Dendritic cell treated with granulocyte-macrophage colony-stimulating factor and Interleukin-4, amounts not matched to agents 40 ng/mL and 50 ng/mL, for 4 days (primary cell): ENCODE results near the gene LINC01488.

Experiments used
- H3K27ac Mint-ChIP-seq: one replicate; pipeline ENCODE4 v1.8.0; 2022; ENCODE audit warnings: mild to moderate bottlenecking, mixed read lengths
- H3K27me3 Mint-ChIP-seq: one replicate; pipeline ENCODE4 v1.8.0; 2022; ENCODE audit warnings: mild to moderate bottlenecking, mixed read lengths
- H3K36me3 Mint-ChIP-seq: one replicate; pipeline ENCODE4 v1.8.0; 2022; ENCODE audit warnings: low read depth, mixed read lengths
- H3K4me1 Mint-ChIP-seq: one replicate; pipeline ENCODE4 v1.8.0; 2022; ENCODE audit warnings: low read depth, mixed read lengths
- H3K4me3 Mint-ChIP-seq: one replicate; pipeline ENCODE4 v1.8.0; 2022; ENCODE audit warnings: mild to moderate bottlenecking, moderate library complexity, mixed read lengths
- H3K9me3 Mint-ChIP-seq: one replicate; pipeline ENCODE4 v1.8.0; 2022; ENCODE audit warnings: mixed read lengths
- intact Hi-C: fragments of 100-400 bp; cut with micrococcal nuclease; formaldehyde crosslinking; loops from one replicate; pipeline ENCODE4 v1.15.0; 2022

LINC01488 gene

DNA sequence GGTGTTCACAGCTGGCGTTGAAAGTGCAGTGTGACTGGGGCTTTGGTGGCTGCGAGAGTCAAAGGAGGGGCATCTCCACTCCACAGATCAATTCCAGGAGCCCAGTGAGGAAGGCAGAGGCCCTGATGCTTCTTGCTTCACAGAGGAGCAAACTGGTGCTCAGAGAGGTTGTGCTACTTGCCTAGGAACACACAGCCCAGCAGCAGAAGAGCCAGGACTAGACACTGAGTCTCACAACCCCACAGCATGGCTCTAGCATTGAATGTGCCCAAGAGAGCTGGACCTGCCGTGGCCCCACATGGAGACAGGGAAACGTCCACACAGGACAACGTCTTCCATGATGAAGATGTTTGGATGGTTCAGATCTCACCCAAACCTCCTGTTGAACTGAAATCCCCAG, 33.3 kb downstream of the LINC01488 start:
- H3K9me3 Mint-ChIP-seq: peaks cover 38% of the 10 kb centered on the region
- no peak overlapping the region for H3K4me3 Mint-ChIP-seq
- H3K4me1 Mint-ChIP-seq: peaks cover 14% of the 10 kb centered on the region
- H3K27ac Mint-ChIP-seq: no peak overlapping the region
- intact Hi-C loops: no loop called here
- H3K27me3 Mint-ChIP-seq: peaks cover 28% of the 10 kb centered on the region
- peaks cover 19% of the 10 kb centered on the region for H3K36me3 Mint-ChIP-seq

DNA sequence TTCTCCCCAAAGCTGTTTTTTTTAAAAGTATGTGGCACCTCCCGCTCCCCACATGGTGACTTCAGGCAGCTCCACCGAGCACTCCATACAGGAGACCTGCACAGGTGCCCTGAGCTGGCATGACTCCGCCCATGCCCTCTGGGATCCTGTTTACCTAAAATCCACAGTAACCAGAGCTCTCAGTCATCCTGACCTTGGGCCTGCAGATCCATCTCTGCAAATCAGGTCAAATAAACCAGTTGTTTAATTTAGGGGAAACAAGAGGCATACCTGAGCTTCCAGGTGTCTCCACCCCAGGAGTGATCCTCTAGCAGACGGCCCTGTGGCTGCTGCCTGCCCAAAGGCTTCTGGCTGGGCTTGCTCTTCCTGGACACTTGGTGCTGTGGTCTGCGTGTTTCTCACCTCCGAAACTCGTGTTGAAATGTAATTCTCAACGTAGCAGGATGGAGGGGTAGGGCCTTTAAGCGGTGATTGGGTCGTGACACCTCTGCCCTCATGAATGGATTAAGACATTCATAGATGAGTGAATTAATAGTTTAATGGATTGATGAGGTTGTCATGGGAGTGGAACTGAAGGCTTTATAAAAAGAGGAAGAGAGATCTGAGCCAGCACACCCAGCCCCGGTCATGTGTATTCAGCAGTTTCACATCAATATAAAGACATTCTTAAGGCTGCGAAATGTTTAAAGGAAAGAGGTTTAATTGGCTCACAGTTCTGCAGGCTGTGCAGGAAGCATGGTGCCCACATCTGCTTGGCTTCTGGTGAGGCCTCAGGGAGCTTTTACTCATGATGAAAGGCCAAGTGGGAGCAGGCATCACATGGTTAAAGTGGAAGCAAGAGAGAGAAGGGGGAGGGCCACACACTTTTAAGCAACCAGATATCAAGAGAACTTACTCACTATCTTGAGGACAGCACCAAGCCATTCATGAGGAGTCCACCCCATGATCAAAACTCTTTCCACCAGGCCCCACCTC, 34.1 kb downstream of the LINC01488 start:
- H3K36me3 Mint-ChIP-seq: peaks cover 19% of the 10 kb centered on the region
- H3K4me1 Mint-ChIP-seq: peaks cover 14% of the 10 kb centered on the region
- H3K27ac Mint-ChIP-seq: peak overlapping the region; percentile 56
- intact Hi-C loops: no loop called here
- peaks cover 25% of the 10 kb centered on the region for H3K27me3 Mint-ChIP-seq
- H3K4me3 Mint-ChIP-seq: no peak overlapping the region
- peaks cover 38% of the 10 kb centered on the region for H3K9me3 Mint-ChIP-seq

DNA sequence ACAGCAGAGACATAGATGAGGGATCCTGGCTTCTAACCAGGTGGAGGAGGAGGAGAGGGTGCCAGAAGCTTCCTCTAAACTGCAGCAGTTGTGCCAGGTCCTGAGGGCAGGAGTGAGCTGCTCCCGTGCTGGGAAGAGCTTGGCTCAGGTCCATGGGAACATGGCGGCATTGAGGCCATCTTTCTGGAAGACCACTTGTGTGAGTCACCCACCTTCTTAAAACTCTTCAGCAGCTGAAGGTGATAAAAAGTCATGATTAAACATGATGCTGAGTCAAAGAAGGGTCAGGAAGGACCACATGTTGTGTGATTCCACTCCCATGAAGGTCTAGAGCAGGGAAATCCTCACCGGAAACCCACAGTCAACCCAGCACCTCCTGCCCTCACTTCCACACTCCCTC, 35.1 kb downstream of the LINC01488 start:
- Mint-ChIP-seq H3K27me3 (peaks cover 22% of the 10 kb centered on the region), H3K4me1 (peaks cover 14% of the 10 kb centered on the region), H3K27ac (no peak overlapping the region), H3K36me3 (peaks cover 19% of the 10 kb centered on the region), H3K4me3 (no peak overlapping the region), H3K9me3 (peaks cover 38% of the 10 kb centered on the region)
- intact Hi-C loops: no loop called here

DNA sequence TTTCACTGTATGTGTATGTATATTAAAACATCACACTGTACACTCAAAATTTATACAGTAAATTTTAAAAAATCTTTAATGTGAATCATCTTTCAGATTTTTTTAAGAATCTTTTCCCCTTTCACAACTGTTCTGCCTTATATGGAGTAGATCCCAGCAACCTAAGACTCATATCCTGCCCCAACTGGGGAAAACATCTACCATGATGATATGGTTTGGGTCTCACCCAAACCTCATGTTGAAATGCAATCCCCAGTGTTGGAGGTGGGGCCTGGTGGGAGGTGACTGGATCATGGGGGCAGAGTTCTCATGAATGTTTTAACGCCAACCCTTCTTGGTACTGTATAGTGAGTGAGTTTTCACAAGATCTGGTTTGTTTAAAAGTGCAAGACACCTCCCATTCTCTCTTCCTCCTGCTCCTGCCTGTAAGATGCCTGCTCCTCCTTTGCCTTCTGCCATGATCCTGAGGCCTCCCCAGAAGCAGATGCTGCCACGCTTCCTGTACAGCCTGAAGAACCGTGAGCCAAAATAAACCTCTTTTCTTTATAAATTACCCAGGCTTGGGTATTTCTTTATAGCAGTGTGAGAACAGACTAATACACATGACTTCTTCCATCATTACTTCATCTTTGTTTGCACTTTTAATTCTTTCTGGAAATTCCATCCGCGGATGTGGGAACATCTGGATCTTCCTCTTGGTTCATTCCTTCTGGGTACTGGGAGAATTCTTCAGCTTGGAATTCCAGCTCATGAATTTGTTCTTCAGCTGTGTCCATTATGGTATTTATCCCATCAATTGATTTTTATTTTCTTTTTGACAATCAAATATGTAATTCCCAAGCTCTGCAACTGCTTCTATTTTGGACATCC, 36.9 kb downstream of the LINC01488 start:
- H3K36me3 Mint-ChIP-seq: peaks cover 19% of the 10 kb centered on the region
- peaks cover 18% of the 10 kb centered on the region for H3K27me3 Mint-ChIP-seq
- no peak overlapping the region for H3K27ac Mint-ChIP-seq
- H3K4me1 Mint-ChIP-seq: peaks cover 14% of the 10 kb centered on the region
- H3K9me3 Mint-ChIP-seq: peaks cover 38% of the 10 kb centered on the region
- intact Hi-C loops: no loop called here
- no peak overlapping the region for H3K4me3 Mint-ChIP-seq

DNA sequence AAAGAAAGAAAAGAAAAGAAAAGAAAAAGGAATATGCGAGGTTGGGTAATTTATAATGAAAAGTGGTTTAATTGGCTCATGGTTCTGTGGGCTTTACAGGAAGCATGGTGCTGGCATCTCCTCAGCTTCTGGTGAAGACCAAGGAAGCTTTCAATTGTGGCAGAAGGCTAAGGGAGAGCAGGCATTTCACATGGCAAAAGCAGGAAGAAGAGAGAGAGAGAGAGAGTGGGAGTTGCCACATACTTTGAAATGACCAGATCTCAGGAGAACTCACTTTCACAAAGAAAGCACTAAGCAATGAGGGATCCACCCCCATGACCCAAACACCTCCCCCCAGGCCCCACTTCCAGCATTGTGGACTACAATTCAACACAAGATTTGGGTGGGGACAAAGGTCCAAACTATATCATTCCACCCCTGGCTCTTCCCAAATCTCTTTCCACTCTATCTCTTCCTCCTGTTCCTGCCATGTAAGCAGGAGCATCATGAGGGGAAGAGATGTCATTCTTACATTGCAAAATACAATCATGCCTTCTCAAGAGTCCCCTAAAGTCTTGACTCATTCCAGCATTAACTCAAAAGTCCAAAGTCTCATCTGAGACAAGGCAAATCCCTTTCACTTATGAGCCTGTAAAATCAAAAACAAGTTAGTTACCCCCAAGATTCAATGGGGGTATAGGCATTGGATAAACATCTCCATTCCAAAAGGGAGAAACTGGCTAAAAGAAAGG, 38.9 kb downstream of the LINC01488 start:
- Mint-ChIP-seq H3K27me3 (peaks cover 16% of the 10 kb centered on the region), H3K36me3 (peaks cover 18% of the 10 kb centered on the region), H3K4me1 (peaks cover 7% of the 10 kb centered on the region), H3K4me3 (no peak overlapping the region), H3K9me3 (peaks cover 35% of the 10 kb centered on the region), H3K27ac (no peak overlapping the region)
- intact Hi-C loops: no loop called here

DNA sequence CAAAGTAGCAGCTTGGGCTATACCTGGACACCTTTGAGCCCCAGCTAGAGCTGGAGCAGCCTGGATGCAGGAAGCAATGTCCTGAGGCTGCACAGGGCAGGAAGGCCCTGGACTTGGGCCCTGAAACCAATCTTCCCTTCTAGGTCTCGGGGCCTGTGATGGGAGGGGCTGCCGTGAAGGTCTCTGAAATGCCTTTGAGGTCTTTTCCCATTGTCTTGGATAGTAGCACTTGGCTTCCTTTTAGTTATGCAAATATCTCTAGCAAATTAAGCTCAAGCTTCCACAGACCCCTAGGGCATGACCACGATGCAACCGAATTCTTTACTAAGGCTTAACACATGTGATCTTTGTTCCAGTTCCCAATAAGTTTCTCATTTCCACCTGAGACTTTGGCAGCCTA, 40.0 kb downstream of the LINC01488 start:
- Mint-ChIP-seq H3K27ac (no peak overlapping the region), H3K4me1 (no peaks in the 10 kb centered on the region), H3K27me3 (peaks cover 17% of the 10 kb centered on the region), H3K36me3 (peaks cover 10% of the 10 kb centered on the region), H3K4me3 (no peak overlapping the region), H3K9me3 (peaks cover 26% of the 10 kb centered on the region)
- intact Hi-C loops: no loop called here

DNA sequence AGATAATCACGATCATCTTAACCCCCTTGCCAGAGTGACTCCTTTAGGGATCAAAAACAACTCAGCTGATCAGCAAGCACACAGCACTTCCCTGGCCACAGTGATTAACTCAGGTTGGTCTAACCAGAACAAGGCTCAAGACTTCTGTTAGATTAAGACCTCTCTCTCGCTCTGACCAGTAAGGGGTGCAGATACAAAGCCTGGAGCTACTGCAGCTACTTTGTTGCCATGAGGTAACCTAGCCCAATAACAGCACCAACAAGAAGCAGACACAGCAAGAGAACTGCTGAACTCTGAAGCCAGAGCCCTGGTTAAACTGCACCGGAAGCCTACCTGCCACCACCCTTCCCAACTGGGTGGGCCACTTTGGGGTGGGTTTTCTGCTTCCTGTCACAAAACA, 42.0 kb downstream of the LINC01488 start:
- Mint-ChIP-seq H3K4me3 (no peak overlapping the region), H3K27me3 (peaks cover 16% of the 10 kb centered on the region), H3K27ac (no peak overlapping the region), H3K4me1 (no peaks in the 10 kb centered on the region), H3K9me3 (peaks cover 9% of the 10 kb centered on the region), H3K36me3 (no peaks in the 10 kb centered on the region)
- intact Hi-C loops: no loop called here

DNA sequence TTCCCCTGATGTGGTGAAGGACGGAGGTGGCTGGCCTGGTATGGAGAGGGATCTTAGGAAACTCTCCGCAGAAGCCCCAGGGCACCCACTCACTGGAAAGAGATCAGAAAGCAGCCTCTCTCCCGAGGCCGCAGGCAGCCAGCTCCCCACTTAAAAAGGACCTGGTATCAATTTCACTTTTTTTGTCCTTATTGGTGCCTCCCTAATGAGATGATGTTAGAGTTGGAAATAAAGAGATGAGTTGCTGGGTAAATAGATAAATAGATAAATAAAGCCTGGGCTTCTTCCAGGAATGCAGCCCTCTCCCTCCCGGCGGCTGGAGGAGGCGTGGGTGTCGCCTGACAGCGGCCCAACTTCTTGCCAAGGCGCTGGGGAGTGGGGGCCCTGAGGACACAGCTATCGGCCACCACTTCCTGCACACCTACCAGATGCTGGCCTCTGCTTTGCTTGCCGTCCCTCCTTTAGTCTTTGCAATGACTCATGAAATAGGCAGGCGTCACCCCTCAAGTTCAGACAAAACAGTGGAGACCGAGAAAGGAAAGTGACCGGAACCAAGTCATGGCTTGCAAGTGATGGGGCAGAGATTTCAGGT, 42.9 kb downstream of the LINC01488 start:
- H3K9me3 Mint-ChIP-seq: no peaks in the 10 kb centered on the region
- intact Hi-C loops: no loop called here
- H3K4me1 Mint-ChIP-seq: peaks cover 2% of the 10 kb centered on the region
- H3K27ac Mint-ChIP-seq: no peak overlapping the region
- H3K27me3 Mint-ChIP-seq: peaks cover 9% of the 10 kb centered on the region
- no peak overlapping the region for H3K4me3 Mint-ChIP-seq
- no peaks in the 10 kb centered on the region for H3K36me3 Mint-ChIP-seq

DNA sequence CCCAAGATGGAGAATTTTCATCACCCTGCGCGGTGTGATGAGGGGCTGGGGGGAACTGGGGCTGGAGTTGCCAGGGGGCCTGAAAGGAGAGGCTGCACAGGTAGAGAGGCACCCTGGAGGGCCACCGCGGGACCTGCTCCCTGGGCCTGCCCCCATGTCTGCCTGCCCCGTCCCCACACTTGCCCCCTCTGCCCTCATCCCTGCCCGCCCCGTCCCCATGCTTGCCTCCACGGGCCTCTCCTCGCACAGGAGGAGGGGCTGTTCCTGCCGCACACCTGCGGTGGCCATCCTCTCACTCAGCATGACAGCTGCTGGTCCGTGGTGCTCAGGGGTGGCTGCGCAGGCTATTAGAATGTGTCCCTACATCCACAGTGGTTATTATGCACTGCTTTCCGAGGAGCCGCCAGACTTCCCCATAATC, 43.5 kb downstream of the LINC01488 start:
- Mint-ChIP-seq H3K27ac (no peak overlapping the region), H3K36me3 (no peaks in the 10 kb centered on the region), H3K27me3 (peaks cover 11% of the 10 kb centered on the region), H3K9me3 (no peaks in the 10 kb centered on the region), H3K4me3 (no peak overlapping the region), H3K4me1 (peaks cover 9% of the 10 kb centered on the region)
- intact Hi-C loops: no loop called here

DNA sequence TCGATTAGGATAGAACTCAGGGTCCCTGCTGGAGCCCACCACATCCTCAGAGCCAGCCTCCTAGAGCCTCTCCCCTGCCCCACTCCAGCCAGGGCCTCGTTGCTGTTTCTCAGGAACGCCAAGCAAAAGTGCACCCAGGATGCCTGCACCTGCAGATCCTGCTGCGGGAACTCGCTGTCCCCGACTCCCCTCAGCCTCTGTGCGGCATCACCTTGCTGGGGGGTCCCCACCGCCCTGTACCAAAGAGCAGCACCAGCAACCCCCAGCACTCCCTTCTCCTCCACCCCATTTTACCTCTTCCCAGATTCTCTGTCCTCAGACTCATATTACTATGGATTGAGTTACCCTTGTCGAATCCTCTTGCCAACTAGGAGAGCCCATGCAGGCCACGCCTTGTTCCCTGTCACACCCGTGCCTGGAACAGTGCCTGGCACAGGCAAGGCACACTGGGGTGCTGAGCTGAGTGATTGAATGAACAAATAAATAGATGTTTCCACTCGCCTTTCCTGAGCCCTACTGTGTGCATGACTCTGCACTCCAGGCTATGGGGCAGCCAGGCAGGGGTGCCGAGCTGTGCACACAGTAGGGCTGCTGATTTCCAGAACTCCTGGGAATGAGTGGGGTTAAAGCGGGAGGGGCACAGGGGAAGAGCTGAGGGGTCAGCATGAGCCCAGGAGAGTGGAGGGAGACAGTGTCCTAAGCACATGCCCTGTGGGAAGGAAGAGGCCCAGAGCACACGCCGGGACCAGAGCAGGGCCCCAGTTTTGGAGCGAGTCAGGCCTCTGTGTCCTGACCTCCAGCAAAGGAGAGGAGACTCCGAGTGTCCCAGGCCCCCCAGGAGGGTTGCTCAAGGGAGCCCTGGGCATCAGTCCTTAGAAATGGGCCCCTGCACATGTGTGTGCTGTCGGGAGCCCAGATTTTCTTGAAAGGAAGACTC, 44.3 kb downstream of the LINC01488 start:
- Mint-ChIP-seq H3K27me3 (peaks cover 16% of the 10 kb centered on the region), H3K9me3 (no peaks in the 10 kb centered on the region), H3K4me1 (peaks cover 16% of the 10 kb centered on the region), H3K4me3 (no peak overlapping the region), H3K36me3 (no peaks in the 10 kb centered on the region), H3K27ac (no peak overlapping the region)
- intact Hi-C loops: no loop called here

DNA sequence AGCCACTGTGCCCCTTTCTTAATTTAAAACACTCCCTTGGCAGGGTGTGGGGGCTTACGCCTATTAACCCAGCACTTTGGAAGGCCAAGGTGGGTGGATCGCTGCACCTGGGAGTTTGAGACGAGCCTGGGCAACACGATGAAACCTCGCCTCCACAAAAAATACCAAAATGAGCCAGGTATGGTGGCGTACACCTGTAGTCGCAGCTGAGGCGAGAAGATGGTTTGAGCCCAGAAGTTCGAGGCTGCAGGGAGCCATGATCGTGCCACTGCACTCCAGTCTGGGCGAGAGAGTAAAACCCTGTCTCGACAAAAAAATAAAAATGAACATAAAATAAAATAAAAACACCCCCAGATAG, 45.0 kb downstream of the LINC01488 start:
- intact Hi-C loops: no loop called here
- Mint-ChIP-seq H3K27me3 (peaks cover 21% of the 10 kb centered on the region), H3K27ac (no peak overlapping the region), H3K4me3 (no peak overlapping the region), H3K36me3 (no peaks in the 10 kb centered on the region), H3K9me3 (no peaks in the 10 kb centered on the region), H3K4me1 (peaks cover 23% of the 10 kb centered on the region)

DNA sequence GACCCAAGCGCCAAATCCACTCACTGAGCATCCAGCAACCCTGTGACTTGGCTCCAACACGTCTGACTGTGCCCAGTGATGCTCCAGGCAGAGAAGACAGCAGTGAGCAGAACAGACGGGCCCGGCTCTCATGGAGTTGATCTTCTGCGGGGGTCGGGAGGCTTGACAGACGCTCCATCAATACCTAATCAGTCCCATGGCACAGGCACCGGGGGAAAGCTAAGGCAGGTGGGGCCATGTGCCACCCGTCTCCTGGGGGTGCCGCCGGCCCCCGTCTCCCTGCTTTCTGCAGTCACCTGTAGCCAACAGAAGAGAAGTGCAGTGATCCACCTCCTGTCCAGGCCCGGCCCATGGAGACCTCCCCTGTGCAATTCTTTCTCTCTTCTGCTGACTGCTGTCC, 47.5 kb downstream of the LINC01488 start:
- H3K36me3 Mint-ChIP-seq: no peaks in the 10 kb centered on the region
- H3K27ac Mint-ChIP-seq: peak overlapping the region; percentile 82
- intact Hi-C loops: no loop called here
- H3K4me3 Mint-ChIP-seq: no peak overlapping the region
- H3K27me3 Mint-ChIP-seq: peaks cover 21% of the 10 kb centered on the region
- H3K9me3 Mint-ChIP-seq: no peaks in the 10 kb centered on the region
- H3K4me1 Mint-ChIP-seq: peaks cover 23% of the 10 kb centered on the region
